Measurements from ENCODE around the gene PGM2L1.

DNA sequence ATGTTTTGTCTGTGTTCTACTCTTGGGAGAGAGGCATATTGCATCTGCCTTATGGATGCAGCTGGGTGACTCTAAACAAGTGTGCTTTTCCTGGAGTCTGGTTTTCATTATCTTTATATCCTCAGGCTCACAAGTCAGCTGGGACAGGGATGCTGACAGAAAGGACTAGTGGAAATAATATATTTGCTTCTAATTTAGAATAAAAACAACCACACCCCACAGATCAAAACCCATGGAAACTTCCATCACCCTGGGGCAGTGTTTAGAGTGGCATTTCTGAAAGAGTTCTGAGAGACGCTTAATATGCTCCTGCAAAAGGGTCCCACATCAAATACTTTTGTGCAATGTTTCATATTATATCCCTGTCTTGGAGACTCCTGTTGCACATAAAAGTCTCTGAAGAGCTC, 48.3 kb upstream of the PGM2L1 start:
- TF ChIP-seq, protein P1, sequence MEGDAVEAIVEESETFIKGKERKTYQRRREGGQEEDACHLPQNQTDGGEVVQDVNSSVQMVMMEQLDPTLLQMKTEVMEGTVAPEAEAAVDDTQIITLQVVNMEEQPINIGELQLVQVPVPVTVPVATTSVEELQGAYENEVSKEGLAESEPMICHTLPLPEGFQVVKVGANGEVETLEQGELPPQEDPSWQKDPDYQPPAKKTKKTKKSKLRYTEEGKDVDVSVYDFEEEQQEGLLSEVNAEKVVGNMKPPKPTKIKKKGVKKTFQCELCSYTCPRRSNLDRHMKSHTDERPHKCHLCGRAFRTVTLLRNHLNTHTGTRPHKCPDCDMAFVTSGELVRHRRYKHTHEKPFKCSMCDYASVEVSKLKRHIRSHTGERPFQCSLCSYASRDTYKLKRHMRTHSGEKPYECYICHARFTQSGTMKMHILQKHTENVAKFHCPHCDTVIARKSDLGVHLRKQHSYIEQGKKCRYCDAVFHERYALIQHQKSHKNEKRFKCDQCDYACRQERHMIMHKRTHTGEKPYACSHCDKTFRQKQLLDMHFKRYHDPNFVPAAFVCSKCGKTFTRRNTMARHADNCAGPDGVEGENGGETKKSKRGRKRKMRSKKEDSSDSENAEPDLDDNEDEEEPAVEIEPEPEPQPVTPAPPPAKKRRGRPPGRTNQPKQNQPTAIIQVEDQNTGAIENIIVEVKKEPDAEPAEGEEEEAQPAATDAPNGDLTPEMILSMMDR (IDR thresholded peaks at IDR 0.05), result no peak
- TF ChIP-seq POLR2A (IDR thresholded peaks at IDR 0.05), result no peak
